Measurements from ENCODE around the gene ST7.

The ST7 gene

DNA sequence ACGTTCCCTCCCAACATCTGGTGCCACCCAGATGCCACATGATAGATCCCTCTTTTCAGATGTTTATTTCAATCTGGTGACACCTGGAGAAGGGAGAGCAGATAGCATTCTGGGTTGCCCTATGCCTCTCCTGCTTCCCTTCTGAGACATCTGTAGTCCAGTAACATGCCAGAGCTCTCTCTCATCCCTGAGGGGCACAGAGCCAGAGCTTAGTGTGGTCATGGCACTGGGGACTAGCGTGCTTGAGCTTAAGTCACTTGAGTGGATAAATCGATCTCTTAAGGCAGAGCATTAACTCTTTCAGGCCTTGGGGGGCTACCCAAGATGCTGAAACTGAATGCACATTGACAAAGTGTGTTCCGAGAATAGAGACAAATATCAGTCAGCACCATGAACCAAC lies 321.6 kb downstream of the ST7 start:
- Histone ChIP-seq H3K9ac (ENCODE audit: low read length) (no peak overlapping the region), H3K36me3 (ENCODE audit: control insufficient read depth, low read depth, low read length) (no peaks in the 10 kb centered on the region), H3K4me3 (ENCODE audit: low read length) (no peak overlapping the region), H3K4me1 (ENCODE audit: control insufficient read depth, low read depth, low read length) (no peaks in the 10 kb centered on the region), H3K27ac (ENCODE audit: low read length) (no peak overlapping the region), H3K9me3 (ENCODE audit: control insufficient read depth, low read depth, low read length) (no peaks in the 10 kb centered on the region), H3K27me3 (ENCODE audit: control insufficient read depth, insufficient read depth, low read length) (no peaks in the 10 kb centered on the region)

DNA sequence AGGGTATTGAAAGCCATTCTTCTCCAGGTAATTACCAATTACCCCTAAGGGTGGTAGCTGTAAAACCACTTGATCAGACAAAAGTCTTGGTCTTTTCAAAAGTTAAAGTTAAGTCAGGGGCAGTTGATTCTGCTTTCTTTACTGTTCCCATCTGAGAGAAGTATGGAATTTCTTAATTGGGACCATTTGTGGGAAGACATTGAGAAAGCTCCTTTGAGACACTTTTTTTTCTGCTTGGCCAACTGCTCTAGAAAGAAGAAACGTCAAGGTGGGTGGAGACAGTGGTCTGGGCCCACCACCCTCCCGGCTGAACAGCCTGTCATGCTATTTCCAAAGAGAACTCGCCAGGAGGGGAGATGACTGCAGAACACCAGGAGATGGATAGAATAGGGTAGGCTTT lies 324.3 kb downstream of the ST7 start:
- Histone ChIP-seq H3K9me3 (ENCODE audit: control insufficient read depth, low read depth, low read length) (no peaks in the 10 kb centered on the region), H3K36me3 (ENCODE audit: control insufficient read depth, low read depth, low read length) (no peaks in the 10 kb centered on the region), H3K4me3 (ENCODE audit: low read length) (no peak overlapping the region), H3K9ac (ENCODE audit: low read length) (no peak overlapping the region), H3K4me1 (ENCODE audit: control insufficient read depth, low read depth, low read length) (no peaks in the 10 kb centered on the region), H3K27ac (ENCODE audit: low read length) (no peak overlapping the region), H3K27me3 (ENCODE audit: control insufficient read depth, insufficient read depth, low read length) (no peaks in the 10 kb centered on the region)

DNA sequence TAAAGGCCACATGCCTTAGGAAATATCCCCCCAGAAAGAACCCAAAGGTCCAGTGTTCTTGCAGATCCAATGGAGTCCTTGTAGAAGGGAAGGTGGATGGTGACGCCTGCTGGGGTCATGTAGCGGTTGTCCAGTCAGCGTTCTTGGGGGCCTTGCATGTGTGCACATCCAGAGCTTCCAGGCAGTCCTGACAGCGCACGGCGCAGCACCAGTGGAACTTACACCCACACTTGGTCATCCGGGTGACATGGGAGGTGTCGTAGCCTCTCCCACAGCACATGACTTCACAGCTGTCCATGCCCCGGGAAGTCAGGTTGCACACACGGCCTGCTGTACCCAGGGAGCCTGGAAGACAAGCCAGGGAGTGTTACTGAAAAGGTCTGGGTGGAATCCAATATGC lies 324.7 kb downstream of the ST7 start:
- no peak overlapping the region for H3K4me3 ChIP-seq (ENCODE audit: low read length)
- H3K9me3 ChIP-seq (ENCODE audit: control insufficient read depth, low read depth, low read length), result no peaks in the 10 kb centered on the region
- no peak overlapping the region for H3K9ac ChIP-seq (ENCODE audit: low read length)
- no peak overlapping the region for H3K27ac ChIP-seq (ENCODE audit: low read length)
- no peaks in the 10 kb centered on the region for H3K27me3 ChIP-seq (ENCODE audit: control insufficient read depth, insufficient read depth, low read length)
- no peaks in the 10 kb centered on the region for H3K36me3 ChIP-seq (ENCODE audit: control insufficient read depth, low read depth, low read length)
- H3K4me1 ChIP-seq (ENCODE audit: control insufficient read depth, low read depth, low read length), result no peaks in the 10 kb centered on the region

DNA sequence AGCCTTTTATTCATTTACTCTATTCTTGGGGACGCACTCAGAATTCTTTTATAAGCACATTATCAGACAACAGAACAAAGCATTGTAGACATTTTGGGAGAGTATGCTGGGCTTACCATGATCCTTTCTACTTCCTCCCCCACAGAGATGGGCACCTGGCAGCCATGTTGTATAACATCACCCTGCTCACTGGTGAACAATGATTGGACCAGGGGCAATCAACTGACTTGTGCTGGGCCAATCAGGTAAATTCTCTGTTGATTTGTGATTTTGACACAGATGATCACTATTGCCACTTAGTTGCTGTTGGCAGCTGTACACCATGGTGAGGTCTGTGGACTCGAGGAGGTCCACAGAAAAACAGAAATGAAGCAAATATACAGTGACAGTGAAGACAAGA lies 325.9 kb downstream of the ST7 start:
- H3K9me3 ChIP-seq (ENCODE audit: control insufficient read depth, low read depth, low read length), result no peaks in the 10 kb centered on the region
- H3K4me1 ChIP-seq (ENCODE audit: control insufficient read depth, low read depth, low read length), result no peaks in the 10 kb centered on the region
- no peak overlapping the region for H3K9ac ChIP-seq (ENCODE audit: low read length)
- no peaks in the 10 kb centered on the region for H3K27me3 ChIP-seq (ENCODE audit: control insufficient read depth, insufficient read depth, low read length)
- H3K36me3 ChIP-seq (ENCODE audit: control insufficient read depth, low read depth, low read length), result no peaks in the 10 kb centered on the region
- no peak overlapping the region for H3K4me3 ChIP-seq (ENCODE audit: low read length)
- H3K27ac ChIP-seq (ENCODE audit: low read length), result no peak overlapping the region

Measured in iPS-18a (cell line).